NCI-H748 (cell line): ENCODE measurements around the gene ATG9B.

Source experiments
- DNase-seq: peaks from one replicate; lab custom pipeline; 2025; ENCODE audit not compliant: unreplicated experiment; lab: John Stamatoyannopoulos, UW

ATG9B gene

DNA sequence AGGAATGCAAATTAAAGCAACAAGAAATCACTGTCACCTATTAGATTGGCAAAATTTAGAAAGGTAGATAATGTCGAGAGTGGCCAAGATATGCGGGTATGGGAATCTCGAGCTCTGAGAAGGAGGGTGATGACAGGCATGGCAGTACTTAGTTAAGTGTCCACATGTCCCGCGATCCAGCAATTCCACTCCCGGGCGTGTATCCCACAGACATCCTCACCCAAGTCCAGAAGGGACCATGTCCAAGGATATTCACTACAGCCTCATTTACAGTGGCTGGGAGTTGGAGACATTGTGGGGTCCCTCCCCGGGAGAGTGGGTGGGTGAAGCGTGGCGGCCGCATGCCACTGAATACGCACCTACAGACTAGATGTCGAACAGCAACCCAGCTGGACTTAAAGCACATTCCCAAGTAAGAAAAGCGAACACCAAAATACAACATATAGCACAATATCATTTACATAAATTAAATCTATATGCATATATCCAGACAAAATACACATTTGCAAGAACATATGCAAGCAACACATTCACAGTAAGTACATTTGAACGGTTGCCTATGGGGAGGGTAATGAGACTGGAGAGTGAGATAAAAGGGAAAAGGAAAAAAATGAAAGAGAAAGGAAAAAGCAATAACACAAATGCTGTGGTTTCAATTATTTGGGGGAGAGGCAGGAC lies 56.1 kb downstream of the ATG9B start:
- DNase-seq, result no peak

DNA sequence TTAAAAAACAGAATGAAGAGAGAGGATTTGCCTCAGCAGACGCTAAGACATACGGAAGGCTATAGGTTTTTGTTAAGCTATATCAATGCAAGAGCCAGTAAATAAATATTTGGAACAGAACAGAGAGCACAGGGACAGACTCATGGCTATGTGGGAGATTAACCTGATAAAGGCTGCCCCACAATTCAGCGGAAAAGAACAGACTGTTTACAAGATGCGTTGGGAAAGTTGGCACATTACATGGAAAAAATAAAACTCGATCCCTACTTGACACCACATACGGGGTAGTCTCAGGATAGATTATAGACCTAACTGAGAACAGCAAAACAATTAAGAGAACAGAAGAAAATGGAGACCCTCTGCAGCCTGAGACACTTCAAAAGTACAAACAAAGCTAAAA lies 56.9 kb downstream of the ATG9B start:
- no peak for DNase-seq

- DNase-seq, result no peak
Measured at GRCh38 chr7:150966002-150966401, 58.3 kb downstream of the ATG9B start.

DNA sequence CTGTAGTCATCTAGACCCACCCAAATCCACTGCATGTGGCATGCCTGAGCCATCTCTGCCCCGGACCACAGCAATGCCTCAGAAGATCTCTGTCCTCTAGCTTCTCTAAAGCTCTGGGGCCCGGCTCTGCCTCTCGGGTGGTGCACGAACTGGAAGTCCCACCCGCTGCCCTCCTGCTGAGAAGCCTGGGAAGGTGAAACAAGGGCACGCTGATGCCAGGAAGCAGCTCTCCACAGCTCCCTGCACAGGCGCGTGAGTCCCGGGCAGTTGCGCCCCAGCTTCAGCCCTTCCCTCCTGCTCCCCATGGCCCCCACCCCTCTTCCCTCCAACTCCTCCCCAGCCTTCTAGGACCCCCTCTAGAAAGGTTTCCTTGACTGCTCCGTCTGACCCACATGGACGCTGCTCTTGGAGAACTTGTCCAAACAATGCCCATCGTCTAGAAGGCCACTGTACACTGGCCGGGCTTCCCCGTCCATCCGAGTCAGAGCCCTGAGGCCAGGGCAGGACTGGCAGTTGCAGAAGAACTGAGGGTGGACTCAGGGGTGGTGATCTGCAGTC lies 58.9 kb downstream of the ATG9B start:
- DNase-seq, result no peak
